NCI-H510A treated with DMSO at 0.1 percent for 48 hours (cell line): ENCODE results near the gene STUM.
A peak's percentile ranks its signal among the peaks of the same experiment; 100 is the strongest.
"Not testable (repeated sequence)": the region's sequence is repeated elsewhere in the genome, so short reads cannot be mapped to it uniquely, and the experiment has no call there.

ENCODE experiments used
- DNase-seq: peaks from one replicate; lab custom pipeline; 2025; lab: John Stamatoyannopoulos, UW

The STUM gene

DNA sequence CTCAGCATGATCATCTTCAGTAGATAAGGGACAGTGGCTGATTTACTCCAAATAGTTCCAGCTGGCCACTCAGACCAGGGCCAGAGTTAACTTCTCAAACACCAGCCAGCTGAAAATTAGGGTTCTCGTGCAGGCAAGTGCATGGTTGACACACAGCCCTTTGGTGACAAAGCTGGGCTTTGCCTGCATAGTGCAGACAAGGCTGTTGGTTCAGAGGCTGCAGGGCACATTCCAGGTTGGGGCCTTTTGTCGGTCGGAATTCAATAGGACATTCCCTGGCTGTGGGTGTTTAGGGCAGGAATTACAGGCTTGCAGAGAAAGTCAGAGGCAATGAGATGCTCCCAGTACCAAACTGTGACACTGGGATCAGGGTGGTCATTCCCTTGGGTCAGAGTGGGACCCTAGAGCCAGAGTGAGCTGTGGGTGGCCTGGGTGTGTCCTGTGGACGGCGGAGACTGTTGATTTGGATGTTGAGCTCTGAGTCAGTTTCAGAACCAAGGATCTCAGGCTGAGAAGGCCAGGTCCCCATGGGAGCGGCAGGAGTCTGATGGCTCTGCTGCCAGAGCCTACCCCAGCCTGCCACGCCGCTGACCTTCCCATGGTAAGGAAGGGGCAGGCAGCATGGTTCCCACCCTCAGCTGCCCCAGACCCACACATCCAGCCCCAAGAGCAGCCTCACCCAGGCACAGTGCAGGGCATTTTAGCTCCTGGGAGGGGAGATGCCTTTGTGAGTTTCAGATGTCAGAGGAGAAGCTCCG, 56.2 kb downstream of the STUM start:
- DNase-seq: no peak

DNA sequence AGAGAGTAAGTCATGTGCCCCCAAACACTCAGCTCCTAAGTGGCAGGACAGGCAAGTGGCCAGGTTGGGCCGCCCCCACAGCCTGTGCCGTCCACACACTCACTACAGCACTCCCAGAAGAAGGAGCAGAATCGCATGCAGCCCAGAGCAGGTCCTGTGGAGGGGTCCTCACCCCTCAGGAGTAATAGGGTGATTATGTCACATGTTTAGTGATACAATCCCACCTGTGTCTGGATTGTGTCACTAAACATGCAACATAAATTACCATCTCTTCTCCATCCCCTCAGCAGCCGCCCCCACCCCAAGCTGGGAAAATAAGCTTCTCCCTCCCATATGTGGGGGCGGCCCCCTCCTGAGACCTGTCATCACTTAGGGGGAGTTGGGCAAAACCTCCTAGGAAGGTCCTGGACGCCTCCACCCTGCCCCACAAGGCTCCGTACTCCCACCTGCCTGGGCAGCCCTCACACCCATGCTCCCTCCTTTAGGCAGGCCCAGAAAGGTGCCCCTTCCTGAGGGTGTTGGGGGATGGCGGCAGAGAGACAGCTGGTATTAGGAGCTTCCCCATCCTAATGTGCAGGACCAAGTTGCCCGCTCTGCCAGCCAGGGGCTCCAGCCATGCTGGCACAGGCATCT, 56.9 kb downstream of the STUM start:
- DNase-seq: no peak

DNA sequence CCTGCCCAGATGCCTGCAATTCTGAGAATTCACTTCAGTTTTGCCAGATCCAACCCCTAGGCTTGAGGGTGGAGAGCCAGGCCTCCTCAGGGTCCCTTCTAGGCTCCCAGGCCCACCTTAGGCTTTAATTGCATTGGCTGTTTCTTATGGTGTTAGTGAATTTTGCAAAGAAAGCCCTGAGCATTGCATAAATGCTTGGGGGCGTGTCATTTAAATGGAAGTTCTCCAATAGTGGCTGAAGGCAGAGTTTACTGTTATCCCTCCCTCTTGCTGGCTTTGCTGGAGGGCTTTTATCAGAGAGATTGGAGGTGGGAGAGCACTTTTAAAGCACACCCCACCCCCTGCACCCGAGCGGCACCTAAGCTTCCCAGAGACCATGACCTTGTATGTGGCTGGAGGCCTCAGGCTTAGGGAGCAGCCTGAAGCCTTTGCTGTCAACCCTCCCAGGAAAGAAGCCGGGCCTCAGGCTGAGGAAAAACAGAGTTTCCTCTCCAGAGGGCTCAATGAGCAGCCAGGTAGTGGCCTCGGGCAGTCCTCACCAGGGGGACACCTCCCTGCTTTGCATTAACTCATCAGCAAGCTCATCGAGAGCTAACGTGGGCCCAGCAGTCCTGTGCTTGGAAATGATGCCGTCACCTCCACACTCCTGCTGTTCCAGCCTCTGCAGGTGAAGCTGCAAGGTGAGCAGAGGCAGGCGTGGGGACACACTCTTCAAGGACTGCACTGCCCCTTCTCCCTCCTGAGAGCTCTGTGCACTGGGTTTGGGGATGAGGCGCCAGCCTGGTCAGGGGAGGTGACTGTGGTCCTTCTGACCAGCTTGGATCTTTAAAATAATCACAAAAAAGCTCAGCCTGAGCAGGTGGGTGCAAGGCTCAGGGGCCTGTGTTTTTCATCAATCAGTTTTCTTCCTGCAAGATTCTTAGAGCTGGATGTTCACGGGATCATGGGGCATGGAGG, 58.0 kb downstream of the STUM start:
- no peak for DNase-seq

DNA sequence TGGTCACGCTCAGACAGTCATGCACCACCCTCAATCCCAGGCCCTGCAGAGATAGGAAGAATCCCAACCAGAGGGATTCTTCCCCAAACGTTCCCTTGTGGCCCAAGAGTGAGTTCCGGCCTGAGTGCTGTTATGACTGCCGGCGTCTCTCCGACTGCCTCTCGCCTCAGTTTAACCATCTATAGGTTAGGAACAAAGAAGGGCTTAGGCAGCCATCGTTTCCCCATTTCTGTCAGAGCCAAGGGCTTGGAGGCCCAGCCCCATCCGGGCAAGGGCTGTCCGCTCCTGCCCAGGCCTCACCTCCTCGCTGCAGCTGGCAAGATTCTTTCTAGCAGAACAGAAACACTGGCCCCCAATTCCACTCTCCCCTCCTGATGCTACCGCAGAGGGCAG, 58.7 kb downstream of the STUM start:
- no peak for DNase-seq

DNA sequence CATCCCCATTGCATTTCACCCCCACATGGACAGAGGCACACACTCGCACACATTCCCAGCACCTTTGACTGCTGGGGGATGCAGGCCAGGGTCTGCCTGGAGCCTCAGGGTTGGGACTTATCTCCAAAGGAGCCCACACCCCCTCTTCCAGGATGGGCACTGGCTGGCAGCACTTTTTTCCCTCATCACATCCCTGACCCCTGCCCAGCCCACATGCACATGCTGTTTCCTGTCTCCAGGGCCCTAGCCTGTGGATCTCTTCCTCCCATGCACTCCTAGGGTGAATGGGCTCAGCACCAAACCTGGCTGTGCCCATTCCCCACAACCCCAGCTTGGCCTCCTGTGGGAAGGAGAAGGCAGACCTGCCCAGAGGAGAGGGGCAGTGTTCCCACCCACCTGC, 59.3 kb downstream of the STUM start:
- no peak for DNase-seq

DNA sequence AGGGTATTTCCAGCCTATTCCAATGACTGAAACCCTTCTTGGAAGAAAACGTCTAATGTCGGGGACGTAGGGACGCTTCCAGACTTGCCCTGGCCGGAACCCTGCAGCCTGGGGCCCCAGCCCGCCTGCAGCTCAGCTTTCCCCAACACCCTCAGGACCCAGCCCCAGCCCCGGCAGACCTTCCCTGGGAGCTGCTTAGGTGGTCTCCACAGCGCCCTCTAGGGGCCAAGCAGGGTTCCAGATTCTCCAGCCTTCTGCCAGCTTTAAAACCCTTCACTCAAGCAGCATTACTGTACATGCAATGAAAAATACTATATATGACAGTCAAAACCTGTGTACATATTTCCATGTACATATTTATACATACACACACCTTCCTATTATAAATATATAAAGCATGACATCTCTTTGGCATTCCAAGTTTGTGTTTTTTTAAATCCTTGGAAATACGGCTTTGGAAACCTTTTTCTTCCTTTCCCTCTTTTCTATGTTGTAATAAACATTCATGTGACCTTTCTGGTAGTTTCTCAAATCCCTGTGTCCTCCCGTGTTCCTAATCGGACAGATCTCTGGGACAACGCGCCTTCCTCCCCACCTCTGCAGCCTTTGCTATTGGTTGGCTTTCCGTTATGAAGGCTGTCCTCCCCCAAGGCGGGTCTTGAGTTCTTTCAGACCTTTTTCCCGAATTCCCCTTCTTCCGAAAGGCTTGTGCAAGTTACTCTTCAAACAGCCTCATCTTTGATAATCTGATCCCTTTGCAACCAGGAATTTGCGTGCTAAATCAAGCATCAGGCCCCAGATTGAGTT, 60.3 kb downstream of the STUM start:
- DNase-seq: peak; percentile 50

DNA sequence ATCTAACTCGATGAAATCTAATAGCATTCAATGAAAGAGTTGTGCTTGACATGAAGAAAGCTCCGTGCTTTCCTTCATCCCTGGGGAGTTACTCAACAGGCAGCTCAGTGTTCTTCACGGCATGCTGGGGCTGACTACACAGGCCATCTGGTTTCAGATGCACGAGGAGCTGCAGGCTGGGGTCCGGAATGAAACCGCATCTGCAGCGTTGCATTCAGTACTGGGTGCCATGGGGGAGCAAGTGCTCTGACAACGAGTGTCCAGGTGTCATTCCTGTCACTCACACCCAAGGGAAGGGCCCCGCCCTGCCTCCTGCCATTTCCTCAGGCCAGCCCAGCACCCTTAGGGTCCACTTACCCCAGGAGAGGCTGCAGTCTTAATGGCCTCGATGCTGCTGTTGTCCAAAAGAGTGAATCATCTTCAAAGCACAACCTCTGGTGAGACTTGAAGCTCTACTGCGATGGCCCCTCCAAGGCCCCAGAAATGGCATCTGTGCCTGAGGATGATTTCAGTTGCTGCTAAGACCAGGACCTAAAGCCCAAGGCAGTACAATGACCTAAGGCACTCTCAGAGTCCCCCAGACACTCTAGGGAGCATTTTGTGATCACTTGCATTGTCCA, 61.4 kb downstream of the STUM start:
- no peak for DNase-seq

DNA sequence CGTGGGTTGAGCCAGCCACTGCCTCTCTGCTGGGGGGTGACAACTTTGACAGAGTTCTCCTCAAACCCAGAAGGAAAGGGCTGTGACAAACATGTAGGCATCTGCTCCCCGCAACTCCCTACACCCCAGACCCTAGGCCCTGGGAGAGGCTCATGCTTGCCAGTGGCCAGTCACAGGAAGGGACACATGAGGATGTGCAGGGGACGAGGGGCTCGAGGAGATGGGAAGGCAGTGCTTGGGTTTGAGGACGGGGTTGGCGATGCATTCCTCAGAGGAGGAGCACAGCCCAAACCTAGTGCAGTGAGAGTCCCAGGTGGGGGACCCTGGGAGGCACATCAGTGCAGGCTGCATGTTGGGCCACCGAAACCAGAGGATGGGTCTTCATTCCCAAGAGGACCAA, 62.1 kb downstream of the STUM start:
- no peak for DNase-seq

DNA sequence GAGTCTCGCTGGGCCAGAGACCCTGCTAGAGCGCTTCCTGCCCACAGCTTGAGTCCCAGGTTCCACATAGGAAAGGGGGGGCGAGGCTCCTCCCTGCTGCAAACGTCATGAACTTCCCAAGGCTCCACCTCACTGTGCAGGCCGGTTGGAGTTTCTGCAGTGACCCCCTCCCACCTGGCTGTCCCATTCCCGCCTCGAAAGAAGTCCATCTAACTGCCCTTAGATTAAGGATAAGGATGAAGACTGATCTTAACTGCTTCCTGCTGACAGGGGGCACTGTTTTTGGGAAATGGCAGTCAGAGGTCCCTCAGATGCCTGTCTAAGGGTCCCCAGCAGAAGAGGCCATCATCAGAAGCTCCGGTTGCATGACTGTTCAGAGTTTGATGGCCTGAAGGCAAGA, 62.7 kb downstream of the STUM start:
- DNase-seq: no peak

DNA sequence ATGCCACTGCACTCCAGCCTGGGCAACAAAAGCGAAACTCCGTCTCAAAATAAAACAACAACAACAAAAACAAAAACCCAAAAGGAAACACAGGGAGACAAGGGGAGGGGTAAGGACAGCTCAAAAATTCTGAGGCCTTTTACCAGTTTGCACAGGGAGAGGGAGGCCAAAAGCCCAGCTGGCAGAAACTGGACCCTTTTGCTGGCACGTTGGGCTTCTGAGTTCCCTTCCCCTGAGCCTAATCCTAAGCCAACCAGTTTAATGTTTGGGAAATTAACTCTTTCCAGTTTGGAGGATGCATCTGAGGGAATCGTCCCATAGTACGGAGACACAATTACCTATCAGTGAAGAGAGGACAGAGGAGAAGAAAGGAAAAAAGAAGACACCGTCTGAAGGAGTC, 63.4 kb downstream of the STUM start:
- DNase-seq: not testable (repeated sequence)

DNA sequence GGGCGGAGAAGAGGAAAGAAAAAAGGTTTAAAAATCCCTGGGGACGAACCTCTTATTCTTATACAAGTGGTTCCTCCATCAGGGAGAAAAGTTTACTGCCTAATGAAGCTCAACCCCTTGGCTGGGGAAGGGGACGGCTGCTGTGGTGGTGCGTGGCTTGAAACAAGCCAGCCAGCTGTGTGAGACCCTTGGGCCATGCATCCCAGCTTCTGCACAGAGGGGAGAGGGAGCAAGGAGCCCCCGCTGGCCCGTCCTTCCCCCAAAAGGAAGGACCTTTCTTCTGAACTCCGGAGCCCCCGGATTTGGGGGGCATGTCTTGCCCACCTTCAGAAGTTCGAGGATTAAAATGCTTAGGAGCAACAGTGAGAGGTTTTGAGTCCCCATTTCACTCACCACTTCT, 67.3 kb downstream of the STUM start:
- no peak for DNase-seq

DNA sequence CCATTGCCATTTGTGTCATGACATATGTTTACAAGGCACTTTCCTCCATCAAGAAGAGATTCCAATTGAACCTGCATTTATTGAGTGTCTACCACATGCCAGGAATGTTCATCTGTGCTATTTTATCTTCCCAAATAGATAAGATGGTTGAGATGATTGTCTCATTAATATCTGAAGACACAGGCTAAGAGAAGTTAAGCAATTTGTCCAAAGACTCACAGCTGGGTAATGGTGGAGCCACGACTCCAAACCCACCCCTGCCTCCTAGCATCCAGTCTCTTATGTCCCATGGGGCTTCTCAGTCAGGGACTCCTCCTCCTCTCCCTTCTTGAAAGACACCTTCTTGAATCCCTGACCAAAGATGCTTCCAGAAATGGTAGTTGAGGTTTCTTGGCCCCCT, 68.1 kb downstream of the STUM start:
- no peak for DNase-seq

DNA sequence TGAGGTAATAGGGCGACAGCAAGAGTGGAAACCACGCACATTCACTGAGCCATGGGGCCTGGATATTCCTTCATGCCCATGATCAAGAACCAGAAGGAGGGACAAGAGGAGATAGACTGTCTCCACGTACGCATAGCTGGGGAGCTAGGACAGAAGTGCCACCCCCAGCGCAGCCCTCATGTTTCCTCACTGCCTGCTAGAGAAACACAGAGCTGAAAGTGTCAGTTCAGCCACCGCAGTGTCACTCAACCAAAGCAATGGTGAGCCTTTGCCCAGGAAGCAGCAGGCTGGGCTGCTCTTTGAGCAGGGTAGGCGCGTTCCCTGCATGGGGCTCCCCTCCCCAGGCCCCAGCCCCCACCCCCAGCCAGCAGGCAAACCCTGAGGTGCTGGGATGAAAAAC, 68.5 kb downstream of the STUM start:
- no peak for DNase-seq

DNA sequence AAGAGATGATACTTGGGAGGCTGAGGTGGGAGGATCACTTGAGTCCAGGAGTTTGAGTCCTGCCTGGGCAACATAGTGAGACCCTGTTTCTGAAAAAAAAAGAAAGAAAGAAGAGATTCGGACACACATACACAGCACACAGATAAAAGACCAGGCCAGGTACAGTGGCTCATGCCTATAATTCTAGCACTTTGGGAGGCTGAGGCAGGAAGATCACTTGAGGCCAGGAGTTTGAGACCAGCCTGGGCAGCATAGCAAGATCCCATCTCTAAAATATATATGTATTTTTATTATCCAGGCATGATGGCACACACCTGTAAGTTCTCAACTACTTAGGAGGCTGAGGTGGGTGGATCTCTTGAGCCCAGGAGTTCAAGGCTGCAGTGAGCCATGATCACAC, 69.2 kb downstream of the STUM start:
- DNase-seq: not testable (repeated sequence)

DNA sequence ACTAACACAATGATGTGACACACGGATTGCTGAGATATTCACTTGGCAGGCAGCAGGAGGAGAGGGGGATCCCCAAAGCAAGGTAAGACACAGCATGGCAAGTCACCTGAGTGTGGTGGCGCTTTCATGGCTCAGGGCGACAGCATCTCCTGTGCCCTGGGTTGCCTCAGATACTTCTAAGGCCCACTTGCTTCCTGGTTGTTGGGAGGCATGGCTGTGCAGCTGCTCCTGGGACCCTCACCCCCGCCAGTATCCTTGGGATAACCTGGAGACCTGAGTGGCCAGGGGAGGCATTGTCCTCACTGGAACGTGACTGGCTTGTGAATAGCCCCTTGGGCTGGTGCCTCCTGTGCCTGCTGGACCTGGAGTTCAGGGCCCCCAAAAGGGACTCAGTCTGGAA, 69.8 kb downstream of the STUM start:
- no peak for DNase-seq

DNA sequence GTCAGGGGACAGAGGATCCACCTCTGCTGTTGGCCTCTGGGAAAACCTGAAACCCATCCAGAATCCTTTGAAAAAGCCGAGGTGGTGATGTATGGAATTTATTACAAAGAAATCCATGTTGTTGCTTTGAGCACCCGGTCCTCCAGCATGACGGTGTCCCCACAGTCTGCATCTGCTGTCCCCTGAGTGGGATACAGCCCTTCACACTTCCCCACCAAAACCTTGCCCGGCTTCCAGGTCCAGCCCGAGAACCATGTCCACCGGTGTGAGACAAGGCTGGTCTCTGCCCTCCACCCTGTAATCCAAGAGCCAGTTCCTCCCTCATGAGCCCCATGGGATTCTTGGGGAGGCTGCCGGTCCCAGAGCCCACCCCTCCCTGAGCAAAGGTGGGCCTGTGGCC, 70.5 kb downstream of the STUM start:
- DNase-seq: no peak

DNA sequence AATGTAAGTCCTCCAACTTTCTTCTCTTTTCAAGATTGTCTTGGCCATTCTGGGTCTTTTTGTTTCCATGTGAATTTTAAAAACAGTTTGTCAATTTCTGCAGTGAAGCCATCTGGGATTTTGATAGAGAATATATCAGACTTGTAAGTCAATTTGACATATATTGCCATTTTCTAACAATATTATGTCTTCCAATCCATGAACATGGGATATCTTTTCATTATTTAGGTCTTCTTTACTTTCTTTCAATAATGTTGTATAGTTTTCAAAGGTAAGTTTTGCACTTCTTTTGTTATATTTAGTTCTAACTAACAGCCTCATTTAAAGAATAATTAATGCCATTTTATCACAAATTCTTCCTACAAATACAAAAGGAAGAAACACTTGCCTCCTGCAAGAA, 73.4 kb downstream of the STUM start:
- no peak for DNase-seq

DNA sequence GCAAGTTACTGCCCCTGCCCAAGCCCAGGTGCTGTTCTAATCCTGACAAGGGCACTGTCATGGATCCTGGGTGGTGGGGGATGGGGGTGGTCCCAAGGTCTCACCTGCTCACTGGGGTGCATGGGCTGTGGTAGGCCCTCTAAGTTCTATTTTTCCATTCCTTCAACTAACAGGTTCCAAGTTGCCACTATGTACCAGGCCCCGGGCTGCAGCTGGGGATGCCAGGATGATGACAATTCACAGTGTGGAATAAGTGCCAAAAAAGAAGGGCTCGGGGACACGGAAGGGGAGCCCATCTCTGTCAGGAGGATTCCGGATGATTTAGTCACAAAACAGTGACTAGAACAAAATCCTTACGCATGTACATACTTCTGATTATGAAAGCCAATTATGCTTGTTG, 76.0 kb downstream of the STUM start:
- no peak for DNase-seq

DNA sequence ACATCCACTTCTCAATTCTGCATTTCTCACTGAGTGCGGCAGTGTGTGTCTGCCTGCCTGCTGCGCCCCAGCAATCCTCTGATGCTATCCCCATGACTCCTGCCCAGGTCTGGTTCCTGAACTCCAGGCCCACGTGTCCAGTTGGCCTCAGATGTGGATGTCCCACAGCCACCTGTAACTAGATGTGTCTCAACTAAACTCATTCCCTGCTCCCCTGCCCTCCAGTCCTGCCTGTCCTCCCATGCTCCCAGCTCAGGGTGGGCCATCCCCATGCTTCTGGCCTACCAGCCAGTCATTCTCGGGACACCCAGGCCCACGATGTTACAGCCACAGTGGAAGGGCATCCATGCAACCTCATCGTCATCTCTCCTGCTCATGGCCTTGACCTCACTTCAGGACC, 76.8 kb downstream of the STUM start:
- DNase-seq: no peak

DNA sequence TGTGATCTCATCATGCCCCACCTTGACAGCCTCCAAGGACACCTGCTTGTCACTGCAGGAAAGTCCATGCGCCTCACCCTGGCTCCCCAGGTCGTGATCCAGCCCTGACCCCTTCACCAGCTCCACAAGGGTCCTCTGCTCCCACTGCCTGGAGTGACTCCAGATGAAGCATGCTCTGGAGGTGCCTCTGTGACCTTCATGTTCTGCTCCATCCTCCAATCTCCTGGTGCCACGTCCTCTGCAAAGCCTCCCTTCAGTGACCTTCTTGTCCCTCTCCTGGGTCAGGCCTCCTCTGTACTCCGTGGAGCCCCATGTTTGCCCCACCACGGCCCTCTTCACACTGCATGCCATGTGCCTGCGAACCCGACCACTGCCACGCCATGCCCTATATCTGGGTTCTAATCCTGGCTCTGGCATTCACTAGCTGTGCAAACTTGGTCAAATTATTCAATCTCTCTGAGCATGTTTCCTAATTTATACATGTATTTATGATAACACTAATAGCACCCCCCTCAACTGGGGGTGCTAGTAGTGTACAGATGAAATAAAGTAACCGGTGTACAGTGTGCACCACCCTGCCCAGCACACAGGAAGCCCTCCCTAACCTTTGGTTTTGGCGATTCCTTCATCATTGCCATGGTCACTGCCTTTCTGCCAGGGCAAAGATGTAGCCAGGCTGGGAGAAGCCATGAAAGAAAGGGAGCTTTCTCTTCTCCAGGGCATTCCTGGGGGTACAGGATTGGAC, 77.4 kb downstream of the STUM start:
- no peak for DNase-seq

DNA sequence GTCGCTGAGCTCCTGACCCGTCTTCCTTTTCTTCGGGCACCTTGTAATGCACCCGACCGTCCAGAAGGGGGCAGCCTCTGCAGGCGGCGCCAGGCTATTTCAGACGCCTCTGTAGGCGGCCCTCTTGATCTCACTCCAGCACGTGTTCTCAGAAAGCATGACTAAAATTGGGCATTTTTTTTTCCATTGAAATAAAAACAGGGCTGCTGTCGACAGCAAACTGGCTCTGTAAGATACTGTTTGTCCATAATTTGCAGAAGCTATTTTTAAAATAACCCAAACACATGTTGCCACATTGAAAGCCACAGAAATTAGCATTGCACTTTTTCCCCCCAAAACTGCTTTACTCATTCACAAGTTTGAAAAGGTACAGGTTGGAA, 78.0 kb downstream of the STUM start:
- DNase-seq: peak; percentile 26
